HG02840 (cell line): ENCODE results near the gene BHLHA9.

ENCODE experiments used
- ATAC-seq: cut with Tn5 transposase; IDR thresholded peaks from one replicate; pipeline ENCODE4 v1.9.1; 2021; ENCODE audit warnings: mild to moderate bottlenecking, moderate library complexity, moderate number of reproducible peaks; ENCODE audit not compliant: unreplicated experiment, low FRiP score

Gene BHLHA9

DNA sequence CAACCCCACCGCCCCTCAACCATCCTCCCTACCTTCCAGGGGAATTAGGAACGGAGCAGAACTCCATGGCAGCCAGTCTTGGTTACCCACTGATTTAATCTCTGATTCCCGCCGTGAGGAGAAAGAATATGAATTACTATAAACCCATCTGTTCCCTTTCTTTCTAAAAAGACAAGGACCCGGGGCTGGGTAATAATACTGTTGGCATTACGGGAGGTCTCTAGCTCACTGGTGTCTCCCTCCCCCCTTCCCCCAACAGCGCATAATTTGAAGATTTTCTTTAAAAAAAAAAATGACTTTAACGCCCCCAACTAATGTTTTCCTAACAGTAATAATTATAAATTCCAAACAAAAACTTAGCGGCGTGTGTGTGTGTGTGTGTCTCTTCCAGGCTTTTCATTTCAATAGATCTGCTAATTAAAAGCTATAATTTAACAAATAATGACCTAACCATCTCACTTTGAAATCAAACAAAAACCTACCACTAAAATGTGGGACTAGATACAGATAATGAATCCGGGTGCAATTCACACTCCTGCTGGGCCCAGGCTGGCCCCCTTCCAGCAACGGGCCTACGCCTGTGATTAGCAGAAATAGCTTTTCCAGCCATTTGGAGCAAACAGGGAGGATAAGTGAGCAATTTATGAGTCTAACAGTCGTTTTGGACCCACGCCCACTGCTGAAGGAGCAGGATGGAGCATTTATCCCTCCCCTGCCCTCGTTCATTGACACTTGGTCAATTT is 18.2 kb upstream of the BHLHA9 start:
- no peak for ATAC-seq

DNA sequence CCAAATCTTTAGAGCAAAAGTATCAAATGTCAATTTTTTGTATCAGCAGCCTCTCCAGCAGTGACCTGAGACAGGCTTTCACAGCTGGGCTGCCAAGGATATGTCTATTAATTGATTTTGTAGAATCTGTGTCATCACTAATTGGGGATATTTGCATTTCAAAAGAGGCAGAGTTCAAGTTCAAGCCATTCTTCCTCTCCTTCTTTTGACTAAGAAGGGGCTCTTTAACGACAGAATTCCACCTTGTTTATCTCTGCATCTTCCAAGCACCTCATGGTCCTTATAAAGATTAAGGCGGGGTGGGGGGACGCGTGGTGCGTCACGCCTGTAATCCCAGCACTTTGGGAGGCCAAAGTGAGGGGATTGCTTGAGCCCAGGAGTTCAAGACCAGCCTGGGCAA is 15.2 kb upstream of the BHLHA9 start:
- no peak for ATAC-seq

GRCh38 chr17:1256699-1257098 is 13.5 kb upstream of the BHLHA9 start:
- no peak for ATAC-seq

GRCh38 chr17:1260086-1260769 is 10.0 kb upstream of the BHLHA9 start:
- ATAC-seq, result no peak

GRCh38 chr17:1260770-1261161 is 9.5 kb upstream of the BHLHA9 start:
- no peak for ATAC-seq

GRCh38 chr17:1264196-1264595 is 6.0 kb upstream of the BHLHA9 start:
- ATAC-seq, result no peak

- no peak for ATAC-seq
These were observed 2.7 kb upstream of the BHLHA9 start for GRCh38 chr17:1267471-1267943.

- no peak for ATAC-seq
These were observed 783 bp downstream of the BHLHA9 start for GRCh38 chr17:1271030-1271423.

DNA sequence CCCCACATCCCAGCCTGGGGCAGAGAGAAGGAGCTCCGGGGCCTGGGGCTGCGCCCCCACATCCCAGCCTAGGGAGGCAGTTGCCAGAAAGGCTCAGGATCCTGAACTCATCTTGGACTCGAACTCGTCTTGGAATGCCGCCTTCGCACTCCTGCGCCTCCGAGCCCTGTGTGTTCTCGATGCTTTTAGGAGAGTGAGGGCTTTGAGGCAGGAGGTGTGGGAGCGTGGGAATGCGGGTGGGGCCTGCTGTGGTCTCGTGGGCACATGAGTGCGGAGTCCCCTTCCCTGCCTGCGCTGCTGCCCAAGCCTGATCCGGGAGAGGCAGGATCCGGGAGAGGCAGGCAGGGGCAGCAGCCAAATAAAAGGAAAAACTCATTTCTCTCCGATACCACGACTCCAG is 1.2 kb downstream of the BHLHA9 start:
- no peak for ATAC-seq

DNA sequence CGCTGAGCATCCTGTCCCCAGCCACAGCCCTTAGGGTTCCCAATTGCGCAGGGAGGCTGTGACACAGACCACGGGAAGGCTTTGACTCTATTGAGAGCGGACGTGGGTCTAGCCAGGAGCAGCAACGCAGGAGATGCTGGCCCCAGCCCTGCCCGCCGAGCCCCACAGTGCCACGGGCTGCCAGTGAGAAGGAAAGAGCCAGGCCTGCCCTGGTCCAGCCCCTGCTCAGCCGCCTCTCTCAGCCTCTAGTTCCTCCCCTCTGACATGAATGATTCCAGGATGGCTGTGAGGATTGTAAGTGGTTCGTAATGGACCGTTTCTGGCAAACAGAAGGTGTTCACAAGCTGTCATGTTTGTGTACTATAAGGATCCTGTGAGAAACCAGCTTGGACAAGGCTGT is 2.5 kb downstream of the BHLHA9 start:
- ATAC-seq, result no peak

- no peak for ATAC-seq
These were observed 3.4 kb downstream of the BHLHA9 start for GRCh38 chr17:1273492-1274244.

- no peak for ATAC-seq
These were observed 4.0 kb downstream of the BHLHA9 start for GRCh38 chr17:1274245-1274608.

DNA sequence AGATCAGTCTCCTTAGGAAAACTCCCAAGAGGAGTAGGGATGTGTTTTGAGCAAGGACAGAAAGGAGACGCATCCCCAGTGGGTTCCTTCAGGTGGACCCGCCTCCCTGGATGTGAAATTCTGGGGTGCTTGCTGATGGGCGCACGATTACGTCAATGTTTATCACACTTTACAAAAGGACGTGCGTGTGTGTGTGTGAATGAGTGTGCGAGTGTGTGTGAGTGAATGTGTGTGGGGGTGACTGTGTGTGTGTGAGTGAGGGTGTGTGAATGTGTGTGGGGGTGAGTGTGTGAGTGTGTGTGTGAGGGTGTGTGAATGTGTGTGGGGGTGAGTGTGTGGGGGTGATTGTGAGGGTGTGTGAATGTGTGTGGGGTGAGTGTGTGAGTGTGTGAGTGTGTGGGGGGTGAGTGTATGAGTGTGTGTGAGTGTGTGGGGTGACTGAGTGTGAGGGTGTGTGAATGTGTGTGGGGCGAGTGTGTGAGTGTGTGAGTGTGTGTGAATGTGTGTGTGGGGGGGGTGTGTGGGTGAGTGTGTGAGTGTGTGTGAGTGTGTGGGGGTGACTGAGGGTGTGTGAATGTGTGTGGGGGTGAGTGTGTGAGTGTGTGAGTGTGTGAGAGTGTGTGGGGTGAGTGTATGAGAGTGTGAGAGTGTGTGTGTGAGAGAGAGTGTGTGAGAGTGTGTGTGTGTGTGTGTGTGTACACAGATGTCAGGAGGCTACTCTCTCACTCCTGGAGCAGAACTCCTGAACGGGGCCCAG is 5.1 kb downstream of the BHLHA9 start:
- ATAC-seq, result no peak

DNA sequence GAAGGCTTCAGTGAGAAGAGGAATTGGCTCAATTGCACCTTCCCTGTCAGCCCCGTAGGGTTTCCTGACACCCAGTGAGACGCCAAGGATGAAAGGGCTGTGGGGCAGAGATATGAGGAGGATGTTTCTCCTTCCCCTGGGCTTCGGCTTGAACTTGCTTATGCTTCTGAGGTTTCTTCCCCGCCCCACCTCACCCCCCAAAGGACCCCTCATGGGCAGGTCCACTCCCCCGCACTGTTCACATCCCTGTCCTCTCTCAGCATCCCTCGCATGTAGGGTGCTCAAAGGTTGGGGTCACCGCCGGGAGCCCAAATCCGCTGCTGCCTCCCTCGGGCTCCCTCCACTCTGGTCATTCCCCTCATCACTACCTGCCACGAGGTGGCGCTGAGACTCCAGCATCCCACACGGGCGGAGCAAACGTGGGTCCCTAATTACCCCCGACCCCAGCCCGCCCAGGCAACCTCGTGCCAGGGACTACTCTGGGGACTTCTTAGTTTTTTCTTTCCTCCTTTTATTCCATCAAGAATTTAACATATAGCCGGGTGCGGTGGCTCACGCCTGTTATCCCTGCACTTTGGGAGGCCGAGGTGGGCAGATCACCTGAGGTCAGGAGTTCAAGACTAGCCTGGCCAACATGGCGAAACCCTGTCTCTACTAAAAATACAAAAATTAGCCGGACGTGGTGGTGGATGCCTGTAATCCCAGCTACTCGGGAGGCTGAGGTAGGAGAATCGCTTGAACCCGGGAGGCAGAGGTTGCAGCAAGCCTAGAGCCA is 5.9 kb downstream of the BHLHA9 start:
- no peak for ATAC-seq

GRCh38 chr17:1280652-1281051 is 10.4 kb downstream of the BHLHA9 start:
- ATAC-seq, result no peak

DNA sequence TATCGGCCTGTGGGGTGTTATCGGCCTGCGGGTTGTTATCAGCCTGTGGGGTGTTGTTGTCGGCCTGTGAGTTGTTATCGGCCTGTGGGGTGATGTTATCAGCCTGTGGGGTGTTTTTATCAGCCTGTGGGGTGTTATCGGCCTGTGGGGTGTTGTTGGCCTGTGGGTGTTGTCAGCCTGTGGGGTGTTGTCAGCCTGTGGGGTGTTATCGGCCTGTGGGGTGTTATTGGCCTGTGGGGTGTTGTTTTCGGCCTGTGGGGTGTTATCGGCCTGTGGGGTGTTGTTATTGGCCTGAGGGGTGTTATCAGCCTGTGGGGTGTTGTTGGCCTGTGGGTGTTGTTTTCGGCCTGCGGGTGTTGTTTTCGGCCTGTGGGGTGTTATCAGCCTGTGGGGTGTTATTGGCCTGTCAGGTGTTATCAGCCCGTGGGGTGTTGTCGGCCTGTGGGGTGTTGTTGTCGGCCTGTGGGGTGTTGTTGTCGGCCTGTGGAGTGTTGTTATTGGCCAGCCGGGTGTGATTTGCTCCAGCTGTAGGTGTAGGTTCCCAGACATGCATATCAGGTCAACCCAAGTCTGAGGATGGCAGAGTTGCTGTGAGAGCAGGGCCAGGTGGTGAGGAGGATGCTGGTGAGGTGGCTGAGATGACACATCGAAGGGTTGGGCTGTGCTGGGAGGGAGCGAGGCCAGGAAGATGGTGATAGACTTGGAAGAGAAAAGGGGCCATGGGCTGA is 16.3 kb downstream of the BHLHA9 start:
- no peak for ATAC-seq

DNA sequence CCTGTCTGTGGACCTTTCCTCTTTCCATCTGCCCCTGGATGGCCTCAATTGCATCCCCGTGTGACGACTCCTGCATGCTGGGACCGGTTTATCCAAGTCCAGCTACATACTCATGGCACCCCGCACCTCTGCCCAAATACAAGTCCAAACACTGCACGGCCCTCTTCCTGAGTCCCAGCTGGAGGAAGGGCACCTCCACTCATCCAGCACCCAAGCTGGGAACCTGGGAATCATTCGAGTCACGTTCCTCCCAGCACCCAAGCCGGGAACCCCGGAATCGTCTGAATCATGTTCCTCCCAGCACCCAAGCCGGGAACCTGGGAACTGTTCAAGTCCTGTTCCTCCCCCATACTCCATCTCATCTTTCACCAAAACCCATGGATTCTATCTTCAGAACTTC is 19.5 kb downstream of the BHLHA9 start:
- no peak for ATAC-seq

DNA sequence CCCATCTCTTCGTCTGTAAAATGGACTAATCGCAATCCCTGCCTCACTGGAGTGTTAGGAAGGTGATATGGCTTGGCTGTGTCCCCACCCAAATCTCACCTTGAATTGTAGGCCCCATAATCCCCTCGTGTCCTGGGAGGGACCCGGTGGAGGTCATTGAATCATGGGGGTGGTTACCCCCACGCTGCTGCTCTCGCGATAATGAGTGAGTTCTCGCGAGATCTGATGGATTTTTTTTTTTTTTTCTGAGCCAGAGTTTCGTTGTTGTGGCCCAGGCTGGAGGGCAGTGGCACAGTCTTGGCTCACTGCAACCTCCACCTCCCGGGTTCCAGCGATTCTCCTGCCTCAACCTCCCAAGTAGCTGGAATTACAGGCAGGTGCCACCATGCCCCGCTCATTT is 20.4 kb downstream of the BHLHA9 start:
- no peak for ATAC-seq

DNA sequence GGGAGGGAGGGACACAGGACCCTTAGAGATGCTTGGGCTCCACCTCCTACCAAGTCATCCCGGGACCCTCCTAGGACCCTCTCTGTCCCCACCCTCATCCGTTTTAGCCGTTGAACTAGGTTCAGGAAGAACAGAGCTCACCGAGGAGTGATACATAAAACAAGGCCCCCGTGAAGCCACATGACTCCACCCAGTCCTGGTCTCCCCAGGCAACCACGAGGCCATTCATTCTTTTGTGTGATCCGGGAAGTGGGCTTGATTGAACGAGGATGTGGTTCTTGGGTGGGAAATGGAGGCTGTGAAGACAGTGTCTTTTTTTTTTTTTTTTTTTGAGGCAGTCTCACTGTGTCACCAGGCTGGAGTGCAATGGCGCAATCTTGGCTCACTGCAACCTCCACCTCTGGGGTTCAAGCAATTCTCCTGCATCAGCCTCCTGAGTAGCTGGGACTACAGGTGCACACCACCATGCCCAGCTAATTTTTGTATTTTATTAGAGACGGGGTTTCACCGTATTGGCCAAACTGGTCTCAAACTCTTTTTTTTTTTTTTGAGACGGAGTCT is 24.0 kb downstream of the BHLHA9 start:
- no peak for ATAC-seq
